Type B pancreatic cell (in vitro differentiated cells): ENCODE results near the gene AFF1. TPM values are rescaled to one million over a fixed set of nuclear protein-coding genes. Genes with fewer than 3 reads are reported as not detected.
"Not testable (repeated sequence)": the region's sequence is repeated elsewhere in the genome, so short reads cannot be mapped to it uniquely, and the experiment has no call there.

Experiments
- DNase-seq: peaks from one replicate; pipeline ENCODE4 v3.0.0; 2021; ENCODE audit warnings: mixed read lengths; ENCODE audit not compliant: unreplicated experiment; ENCODE audit errors: extremely low spot score
- H3K27ac Mint-ChIP-seq: 2 replicates; pipeline ENCODE4 v1.8.0; 2021; ENCODE audit warnings: mild to moderate bottlenecking, mixed read lengths
- H3K27me3 Mint-ChIP-seq: 2 replicates; pipeline ENCODE4 v1.8.0; 2021; ENCODE audit warnings: mixed read lengths
- H3K36me3 Mint-ChIP-seq: 2 replicates; pipeline ENCODE4 v1.8.0; 2021; ENCODE audit warnings: mixed read lengths
- H3K4me1 Mint-ChIP-seq: one replicate; pipeline ENCODE4 v1.8.0; 2021; ENCODE audit warnings: mixed read lengths; ENCODE audit not compliant: unreplicated experiment
- H3K4me3 Mint-ChIP-seq: 2 replicates; pipeline ENCODE4 v1.8.0; 2021; ENCODE audit warnings: mild to moderate bottlenecking, mixed read lengths
- H3K9me3 Mint-ChIP-seq: 2 replicates; pipeline ENCODE4 v1.8.0; 2021; ENCODE audit warnings: mixed read lengths
- CTCF ChIP-seq: fragments of 200-600 bp; sonication (generic); conservative IDR thresholded peaks from 2 replicates; pipeline ENCODE4 v1.5.0; 2021; ENCODE audit warnings: antibody characterized with exemption, mild to moderate bottlenecking
- total RNA-seq: library from RNA; stranded (reverse); gene quantifications from 2 replicates; pipeline ENCODE4 v1.2.1, GENCODE V29; 2021; ENCODE audit warnings: low replicate concordance

Gene AFF1
- total RNA-seq, 1 donor from 2014 or later: 39.7 TPM

GRCh38 chr4:86993909-86994681 lies 59.3 kb downstream of the AFF1 start:
- H3K4me1 Mint-ChIP-seq: peaks cover 6% of the 10 kb centered on the region
- no peak for DNase-seq

GRCh38 chr4:86994686-86995085 lies 59.9 kb downstream of the AFF1 start:
- peaks cover 12% of the 10 kb centered on the region for H3K4me1 Mint-ChIP-seq
- no peak for DNase-seq
- no peaks in the 10 kb centered on the region for H3K27me3 Mint-ChIP-seq
- no peak for TF ChIP-seq CTCF
- no peaks in the 10 kb centered on the region for H3K9me3 Mint-ChIP-seq
- H3K36me3 Mint-ChIP-seq: peaks cover 9% of the 10 kb centered on the region
- no peak overlapping the region for H3K27ac Mint-ChIP-seq
- no peak overlapping the region for H3K4me3 Mint-ChIP-seq

More at GRCh38 chr4:86993909-86994681, 59.3 kb downstream of the AFF1 start:
- no peak overlapping the region for H3K27ac Mint-ChIP-seq
- no peak for TF ChIP-seq CTCF
- H3K36me3 Mint-ChIP-seq: peaks cover 13% of the 10 kb centered on the region
- no peaks in the 10 kb centered on the region for H3K9me3 Mint-ChIP-seq
- H3K4me3 Mint-ChIP-seq: no peak overlapping the region
- no peaks in the 10 kb centered on the region for H3K27me3 Mint-ChIP-seq

- not testable (repeated sequence) for H3K27me3 Mint-ChIP-seq, H3K4me3 Mint-ChIP-seq, H3K27ac Mint-ChIP-seq, H3K9me3 Mint-ChIP-seq, H3K36me3 Mint-ChIP-seq, DNase-seq
- peaks cover 16% of the 10 kb centered on the region for H3K4me1 Mint-ChIP-seq
Measured at GRCh38 chr4:86996510-86996909, 61.7 kb downstream of the AFF1 start.

GRCh38 chr4:86999136-86999643 lies 64.4 kb downstream of the AFF1 start:
- no peak for DNase-seq
- peaks cover 4% of the 10 kb centered on the region for H3K36me3 Mint-ChIP-seq
- no peaks in the 10 kb centered on the region for H3K9me3 Mint-ChIP-seq
- no peak overlapping the region for H3K4me3 Mint-ChIP-seq
- TF ChIP-seq CTCF: no peak
- peaks cover 22% of the 10 kb centered on the region for H3K4me1 Mint-ChIP-seq
- no peak overlapping the region for H3K27ac Mint-ChIP-seq
- no peaks in the 10 kb centered on the region for H3K27me3 Mint-ChIP-seq

- peaks cover 37% of the 10 kb centered on the region for H3K4me1 Mint-ChIP-seq
- no peak overlapping the region for H3K4me3 Mint-ChIP-seq
- no peaks in the 10 kb centered on the region for H3K27me3 Mint-ChIP-seq
- H3K9me3 Mint-ChIP-seq: no peaks in the 10 kb centered on the region
- TF ChIP-seq CTCF: no peak
- H3K27ac Mint-ChIP-seq: no peak overlapping the region
- DNase-seq: no peak
- H3K36me3 Mint-ChIP-seq: no peaks in the 10 kb centered on the region
Measured at GRCh38 chr4:87002682-87003043, 67.9 kb downstream of the AFF1 start.

GRCh38 chr4:87003266-87003665 lies 68.5 kb downstream of the AFF1 start:
- H3K36me3 Mint-ChIP-seq: no peaks in the 10 kb centered on the region
- no peak overlapping the region for H3K27ac Mint-ChIP-seq
- no peaks in the 10 kb centered on the region for H3K9me3 Mint-ChIP-seq
- no peak overlapping the region for H3K4me3 Mint-ChIP-seq
- no peaks in the 10 kb centered on the region for H3K27me3 Mint-ChIP-seq
- peaks cover 42% of the 10 kb centered on the region for H3K4me1 Mint-ChIP-seq
- no peak for TF ChIP-seq CTCF
- no peak for DNase-seq
